Coronary artery (tissue), 2 donors: Measurements from ENCODE around the gene PLCH1.

ENCODE experiments used
- DNase-seq: peaks from one replicate; pipeline ENCODE4 v3.0.0-alpha.2; 2017; ENCODE audit warnings: low spot score
- H3K27ac ChIP-seq, 2 donors: fragments of 200-600 bp; sonication (generic); one replicate each; pipeline ENCODE4 v1.5.1; 2016 to 2019
- H3K4me3 ChIP-seq: fragments of 200-600 bp; sonication (generic); 2 replicates; pipeline ENCODE4 v1.5.1; 2016; ENCODE audit warnings: mild to moderate bottlenecking, moderate library complexity
- CTCF ChIP-seq: fragments of 200-600 bp; sonication (generic); IDR thresholded peaks from one replicate; pipeline ENCODE4 v1.5.1; 2019; ENCODE audit warnings: antibody characterized with exemption

Gene PLCH1

GRCh38 chr3:155457591-155457990, 287.3 kb downstream of the PLCH1 start:
- DNase-seq, result no peak
- TF ChIP-seq CTCF, result no peak
- H3K4me3 ChIP-seq, result no peak overlapping the region
- H3K27ac ChIP-seq, result no peak overlapping the region

- no peak overlapping the region for H3K4me3 ChIP-seq
- TF ChIP-seq CTCF, result no peak
- DNase-seq, result no peak
Measured at GRCh38 chr3:155455765-155456164, 289.1 kb downstream of the PLCH1 start.

GRCh38 chr3:155453512-155453911, 291.4 kb downstream of the PLCH1 start:
- TF ChIP-seq CTCF, result no peak
- no peak for DNase-seq
- no peak overlapping the region for H3K4me3 ChIP-seq
- H3K27ac ChIP-seq, result no peak overlapping the region

More at GRCh38 chr3:155455765-155456164, 289.1 kb downstream of the PLCH1 start:
- no peak overlapping the region for H3K27ac ChIP-seq

GRCh38 chr3:155449613-155450267, 295.1 kb downstream of the PLCH1 start:
- TF ChIP-seq CTCF, result no peak
- DNase-seq, result no peak
- Histone ChIP-seq H3K4me3 (no peak overlapping the region), H3K27ac (no peak overlapping the region)

GRCh38 chr3:155448531-155448930, 296.3 kb downstream of the PLCH1 start:
- H3K27ac ChIP-seq, result no peak overlapping the region
- DNase-seq, result no peak

GRCh38 chr3:155446366-155446765, 298.5 kb downstream of the PLCH1 start:
- no peak for DNase-seq
- Histone ChIP-seq H3K4me3 (no peak overlapping the region), H3K27ac (no peak overlapping the region)
- no peak for TF ChIP-seq CTCF

More at GRCh38 chr3:155448531-155448930, 296.3 kb downstream of the PLCH1 start:
- H3K4me3 ChIP-seq, result no peak overlapping the region
- no peak for TF ChIP-seq CTCF

GRCh38 chr3:155444771-155445170, 300.1 kb downstream of the PLCH1 start:
- Histone ChIP-seq H3K27ac (no peak overlapping the region), H3K4me3 (no peak overlapping the region)
- DNase-seq, result no peak
- TF ChIP-seq CTCF, result no peak
